HG02870 (cell line): ENCODE data around the gene DEAF1.

Experiments
- ATAC-seq: cut with Tn5 transposase; IDR thresholded peaks from one replicate; pipeline ENCODE4 v1.9.1; 2021; ENCODE audit warnings: mild to moderate bottlenecking, moderate library complexity; ENCODE audit not compliant: unreplicated experiment

DEAF1 gene

DNA sequence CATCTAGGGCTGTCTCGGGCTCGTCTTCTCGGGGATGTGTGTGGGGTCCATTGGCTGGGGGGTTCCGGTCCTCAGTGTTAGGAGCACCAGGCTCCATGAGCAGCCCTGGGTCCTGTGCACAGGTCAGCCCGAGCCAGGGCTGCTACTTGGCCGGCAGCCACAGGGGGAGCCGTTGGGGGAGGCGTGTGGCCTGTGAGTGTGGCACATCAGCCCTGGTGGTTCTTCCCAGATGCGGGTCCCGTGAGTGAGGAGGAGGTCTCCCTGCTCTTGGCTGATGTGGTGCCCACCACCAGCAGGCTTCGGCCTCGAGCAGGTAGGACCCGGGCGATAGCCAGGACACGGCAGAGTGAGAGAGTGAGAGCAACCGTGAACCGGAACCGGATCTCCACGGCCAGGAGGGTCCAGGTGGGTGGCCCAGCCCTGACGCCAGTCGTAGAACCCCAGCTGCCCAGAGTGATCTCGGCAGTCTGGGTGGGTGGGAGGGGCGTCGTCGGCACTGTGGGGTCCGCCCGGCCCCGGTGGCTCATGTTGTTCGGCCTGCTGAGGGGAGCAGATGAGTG lies 97.8 kb downstream of the DEAF1 start:
- no peak for ATAC-seq

- ATAC-seq = no peak
Measured at GRCh38 chr11:596374-596773, 98.6 kb downstream of the DEAF1 start.

DNA sequence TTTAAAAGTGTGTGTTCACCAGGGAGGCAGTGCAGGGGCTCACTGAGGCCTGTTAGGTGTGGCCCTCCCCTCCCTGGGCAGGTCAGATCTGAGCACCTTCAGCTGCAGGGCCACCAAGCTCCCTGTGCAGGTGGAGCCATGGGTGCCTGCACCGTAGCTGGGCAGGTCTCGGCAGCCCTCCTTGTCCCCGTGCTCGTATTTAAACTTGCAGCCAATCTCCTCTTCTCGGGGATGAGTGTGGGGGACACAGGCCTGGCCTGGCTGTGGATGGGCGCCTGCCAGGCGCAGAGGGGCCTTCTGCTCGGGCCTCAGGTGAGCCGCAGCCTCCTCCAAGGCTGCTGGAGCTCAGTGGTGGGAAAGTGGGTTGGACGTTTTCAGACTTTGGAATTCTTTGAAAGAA lies 99.6 kb downstream of the DEAF1 start:
- ATAC-seq = no peak
